ENCODE measurements around the gene SCGN.

The SCGN gene

DNA sequence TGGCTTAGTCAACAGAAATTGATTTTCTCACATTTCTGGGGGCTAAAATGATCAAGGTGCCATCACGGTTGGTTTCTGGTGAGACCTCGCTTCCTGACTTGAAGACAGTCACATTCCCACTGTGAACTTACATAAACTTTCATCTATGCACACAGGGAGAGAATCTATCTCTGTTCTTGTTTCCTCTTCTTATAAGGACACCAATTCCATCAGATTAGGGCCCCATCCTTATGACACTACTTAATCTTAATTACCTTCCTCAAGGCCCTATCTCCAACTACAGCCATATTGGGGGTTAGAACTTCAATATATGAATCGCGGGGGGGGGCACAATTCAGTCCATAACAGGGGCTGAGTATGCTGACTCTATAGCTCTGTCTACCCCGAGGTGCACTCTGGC lies 10.6 kb upstream of the SCGN start:
- DNase-seq: no peak

DNA sequence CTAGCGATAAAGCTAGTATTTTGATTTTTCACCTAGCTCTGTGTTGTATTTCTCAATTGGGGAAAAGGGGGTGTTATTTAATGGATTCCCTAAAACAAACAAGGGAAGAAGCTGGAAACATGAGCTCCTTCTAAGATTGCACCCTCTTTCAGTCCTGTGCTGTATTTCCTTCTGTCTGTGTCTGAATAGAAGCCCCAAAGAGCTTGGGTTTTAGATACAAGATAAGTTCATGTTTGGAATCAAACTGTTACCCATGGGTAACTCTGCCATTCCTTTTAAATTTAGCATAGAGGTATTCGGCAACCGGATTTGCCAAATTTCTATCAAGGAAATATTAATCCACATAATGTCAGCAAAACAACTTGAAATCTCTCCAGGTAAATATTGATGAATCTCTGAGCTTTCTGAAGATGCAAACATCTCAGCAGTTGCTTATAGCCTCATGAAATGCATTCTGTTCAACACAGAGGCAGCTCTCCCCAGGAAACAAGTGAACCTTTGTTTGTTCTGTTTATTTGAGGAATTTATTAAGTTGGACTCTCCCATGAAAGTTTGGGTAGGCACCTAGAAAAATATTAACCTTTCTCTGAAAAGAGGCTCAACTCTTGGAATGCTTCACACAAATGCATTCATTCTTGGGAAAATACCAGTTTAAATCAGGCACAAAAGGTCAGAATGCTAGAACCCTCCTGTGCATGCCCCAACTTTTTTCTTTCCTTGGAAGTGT lies 9.9 kb upstream of the SCGN start:
- no peak for DNase-seq

DNA sequence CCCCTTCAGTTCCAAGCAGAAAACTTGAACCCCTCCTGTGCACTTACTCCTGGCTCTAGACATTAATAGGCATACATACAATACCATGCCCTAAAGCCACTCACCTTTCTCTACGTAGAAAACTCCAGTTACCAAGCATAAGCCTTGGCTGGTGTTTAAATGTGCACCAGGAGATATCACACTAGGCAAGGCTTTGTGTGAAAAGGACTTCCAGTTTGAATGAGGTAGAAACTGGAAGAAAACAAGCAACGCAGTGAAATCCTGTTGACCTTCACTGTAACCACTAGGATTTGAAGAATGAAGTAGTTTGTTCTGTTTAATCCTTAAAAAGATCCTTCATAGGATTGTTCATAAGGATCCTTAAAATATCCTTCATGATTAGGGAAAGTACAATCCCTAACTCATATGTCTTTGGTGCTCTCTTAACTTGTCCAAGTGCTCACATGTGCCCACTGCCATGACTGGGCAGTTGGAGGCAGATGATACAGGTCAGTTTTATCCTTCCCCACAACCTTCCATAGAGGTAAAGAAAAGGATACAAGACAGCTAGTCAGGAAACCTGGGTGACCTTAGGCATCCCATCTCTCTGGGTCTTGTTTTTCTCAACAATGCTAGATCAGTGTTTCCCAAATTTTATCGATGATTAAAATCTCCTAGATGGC lies 9.2 kb upstream of the SCGN start:
- no peak for DNase-seq

DNA sequence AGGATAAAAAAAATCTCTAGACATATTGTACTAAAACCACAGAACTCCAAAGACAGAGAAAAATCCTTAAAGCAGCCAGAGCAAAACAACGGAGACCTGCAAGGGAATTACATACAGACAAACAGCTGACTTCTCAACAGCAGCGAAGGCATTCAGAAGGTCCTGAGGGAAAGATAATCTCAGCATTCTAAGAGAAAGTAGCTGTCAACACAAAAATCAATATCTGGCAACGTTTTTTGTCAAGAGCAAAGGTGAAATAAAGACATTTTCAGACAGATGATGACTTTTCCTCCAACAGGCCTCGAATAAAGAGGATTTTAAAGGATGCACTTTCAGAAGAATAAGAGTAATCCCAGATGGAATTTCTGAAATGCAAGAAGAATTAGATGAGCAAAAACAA lies 6.1 kb upstream of the SCGN start:
- no peak for DNase-seq

DNA sequence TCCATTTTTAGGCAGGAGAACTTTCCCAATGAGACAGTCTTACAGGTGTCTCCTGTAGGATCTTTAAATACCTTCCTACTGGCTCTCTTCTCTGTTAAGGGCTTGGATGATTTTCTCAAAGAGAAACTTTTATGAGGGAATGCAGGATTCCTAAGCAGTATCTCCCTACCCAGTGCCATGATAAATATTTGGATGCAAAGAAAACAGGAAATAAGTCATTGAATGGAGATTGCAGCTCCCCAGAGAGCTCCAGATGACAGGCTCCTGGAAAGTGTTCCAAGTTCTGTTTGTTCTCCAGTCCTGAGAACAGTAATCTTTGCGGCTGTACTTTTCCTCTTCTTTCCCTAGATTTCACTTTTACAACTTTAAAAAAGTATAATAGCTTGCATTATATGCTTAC lies 2.4 kb upstream of the SCGN start:
- no peak for DNase-seq

DNA sequence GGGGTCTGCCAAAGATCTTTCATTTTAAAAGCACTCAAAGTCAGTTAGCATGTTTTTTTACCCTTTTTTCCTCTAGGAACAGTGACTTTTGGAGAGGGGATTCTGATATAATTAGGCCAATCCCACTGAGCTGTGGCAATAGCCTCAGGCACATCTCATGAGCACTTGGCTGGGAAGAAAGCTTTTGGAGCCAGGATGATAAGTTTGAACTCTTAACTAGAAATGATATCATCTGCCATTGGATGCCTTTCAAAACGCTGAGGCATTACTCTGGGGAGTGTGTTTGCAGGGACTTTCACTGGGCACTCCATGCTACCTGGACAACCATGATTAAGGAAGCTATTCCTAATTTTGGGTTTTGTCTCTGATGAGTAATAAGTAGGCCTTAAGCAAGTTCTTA lies 3.7 kb downstream of the SCGN start:
- DNase-seq: no peak

DNA sequence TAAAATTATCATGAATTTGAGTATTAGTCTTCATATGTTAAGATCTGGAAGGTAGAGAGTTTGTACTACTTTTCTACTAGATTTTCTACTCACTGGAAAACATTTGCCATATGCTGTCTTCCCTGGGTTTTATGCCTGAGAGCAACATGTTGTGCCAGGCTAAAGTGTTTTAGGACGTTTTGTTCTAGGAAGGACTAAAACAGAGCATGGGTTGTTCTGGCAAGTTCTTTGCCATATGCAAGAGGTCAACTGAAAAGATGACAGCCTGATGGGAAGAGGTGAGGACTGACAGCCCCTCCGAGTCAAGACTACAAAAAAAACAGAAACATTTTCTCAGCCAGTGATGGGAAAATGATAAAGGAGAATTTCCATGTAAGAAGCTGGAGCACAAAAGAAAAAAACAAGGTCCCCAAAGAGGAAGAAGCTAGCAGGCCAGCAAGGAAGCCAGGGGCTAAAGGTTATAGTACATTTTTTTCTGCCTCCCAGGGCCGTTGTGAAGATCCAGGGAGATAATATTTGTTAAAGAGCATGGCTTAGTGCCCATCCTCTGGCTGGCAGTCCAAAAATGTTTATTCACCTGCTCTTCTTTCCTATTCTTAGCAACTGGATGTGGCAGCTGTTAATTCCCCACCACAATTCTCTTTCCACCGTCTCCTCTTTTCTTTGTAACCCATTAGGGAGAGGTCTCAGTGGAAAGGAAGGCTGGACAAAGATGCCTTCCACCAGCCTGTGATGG lies 7.8 kb downstream of the SCGN start:
- no peak for DNase-seq

DNA sequence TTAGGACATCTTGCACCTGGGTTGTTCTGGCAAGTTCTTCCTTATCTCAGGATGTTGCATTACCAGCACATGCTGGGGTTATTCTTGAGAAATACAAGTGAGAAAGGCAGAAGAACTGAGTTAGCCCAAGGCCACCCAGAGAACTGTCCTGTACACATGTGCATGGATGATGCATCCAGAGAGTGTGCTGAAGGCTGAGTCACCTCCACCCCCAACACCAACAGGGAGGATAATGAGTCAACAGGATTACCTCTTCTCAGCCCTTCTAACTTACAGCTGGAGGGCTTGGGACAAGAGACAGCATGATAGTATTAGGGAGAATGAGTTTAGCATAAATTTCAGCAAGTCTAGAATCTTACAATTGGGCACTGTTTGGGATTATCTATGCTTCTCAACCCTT lies 8.5 kb downstream of the SCGN start:
- DNase-seq: peak; percentile 24 to 47

DNA sequence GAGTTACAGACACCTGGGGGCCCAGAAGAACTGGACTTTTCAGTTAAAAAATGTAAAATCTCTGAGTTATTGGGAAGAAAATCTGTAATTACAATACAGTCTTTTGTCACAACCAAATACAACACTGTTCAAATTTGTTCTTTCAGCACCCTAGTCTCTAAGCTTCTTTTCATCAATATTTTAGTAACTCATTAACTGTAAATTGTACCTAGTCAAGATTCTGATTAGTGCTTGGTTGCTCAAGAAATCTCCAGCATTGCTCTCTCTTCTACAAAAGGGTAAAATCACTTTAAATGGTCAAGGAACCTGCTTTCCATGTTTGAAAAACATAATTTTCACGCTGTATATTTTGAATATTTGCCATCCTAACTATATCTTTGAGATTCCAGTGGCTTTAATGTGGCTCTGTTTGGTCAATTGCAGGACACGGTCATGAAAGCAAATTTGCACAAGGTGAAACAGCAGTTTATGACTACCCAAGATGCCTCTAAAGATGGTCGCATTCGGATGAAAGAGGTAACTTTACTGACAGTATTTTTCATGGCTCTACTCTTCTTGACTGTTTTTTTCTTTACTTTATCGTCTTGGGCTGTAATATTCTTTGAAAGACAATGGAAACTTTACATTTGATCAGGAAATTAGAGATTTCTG lies 9.2 kb downstream of the SCGN start:
- DNase-seq: no peak

DNA sequence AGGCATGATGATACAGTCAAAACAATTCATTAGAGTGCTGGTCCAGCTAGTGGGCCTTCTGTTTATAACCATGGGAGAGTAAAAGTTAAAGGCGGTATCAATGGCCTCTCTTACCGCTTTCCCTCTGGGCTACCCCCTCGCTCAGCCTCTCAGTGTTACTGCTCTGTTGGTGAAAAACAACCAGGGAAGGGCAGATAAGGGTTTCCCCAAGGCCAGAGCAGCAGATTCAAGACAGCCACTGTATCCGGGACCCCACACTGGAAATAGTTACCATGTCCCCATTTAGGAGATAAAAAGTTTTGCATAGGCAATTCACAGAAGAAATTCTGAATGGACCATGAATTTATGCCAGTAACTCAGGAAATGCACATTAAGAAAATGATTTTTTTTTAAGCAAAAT lies 13.4 kb downstream of the SCGN start:
- no peak for DNase-seq

DNA sequence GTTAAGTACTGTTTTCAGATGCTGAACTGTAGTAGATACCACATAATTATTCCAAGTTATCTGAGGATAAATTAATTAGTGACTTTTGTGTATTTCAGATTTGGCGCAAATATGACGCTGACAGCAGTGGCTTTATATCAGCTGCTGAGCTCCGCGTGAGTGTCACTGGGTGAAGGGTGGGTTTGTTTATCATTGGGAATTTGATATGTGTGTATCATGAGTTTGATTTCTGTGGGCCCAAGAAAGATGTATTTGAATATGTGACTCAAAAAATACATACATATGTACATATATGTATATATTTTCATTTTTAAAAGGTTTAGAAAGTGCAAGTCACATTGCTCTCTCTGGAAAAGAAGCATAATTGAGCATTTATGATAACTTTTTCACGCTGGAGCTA lies 17.4 kb downstream of the SCGN start:
- no peak for DNase-seq

DNA sequence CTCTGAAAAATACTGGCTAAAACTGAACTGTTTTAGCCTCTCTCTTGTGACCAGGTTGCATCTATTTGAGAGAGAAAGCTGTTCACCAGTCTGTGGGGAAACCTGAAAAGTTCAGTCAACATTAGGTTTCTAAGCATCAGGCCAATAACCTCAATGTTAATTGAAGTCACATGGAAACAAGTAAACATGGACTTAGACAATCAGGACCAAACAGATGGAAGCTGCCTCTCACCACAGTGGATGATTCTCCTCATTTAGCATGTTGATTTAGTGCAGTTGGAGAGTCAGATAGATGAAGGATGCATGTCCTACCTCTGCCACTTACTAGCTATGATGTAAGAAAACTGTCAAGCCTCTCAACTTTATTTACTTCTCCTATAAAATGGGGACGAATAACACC lies 18.2 kb downstream of the SCGN start:
- DNase-seq: no peak

DNA sequence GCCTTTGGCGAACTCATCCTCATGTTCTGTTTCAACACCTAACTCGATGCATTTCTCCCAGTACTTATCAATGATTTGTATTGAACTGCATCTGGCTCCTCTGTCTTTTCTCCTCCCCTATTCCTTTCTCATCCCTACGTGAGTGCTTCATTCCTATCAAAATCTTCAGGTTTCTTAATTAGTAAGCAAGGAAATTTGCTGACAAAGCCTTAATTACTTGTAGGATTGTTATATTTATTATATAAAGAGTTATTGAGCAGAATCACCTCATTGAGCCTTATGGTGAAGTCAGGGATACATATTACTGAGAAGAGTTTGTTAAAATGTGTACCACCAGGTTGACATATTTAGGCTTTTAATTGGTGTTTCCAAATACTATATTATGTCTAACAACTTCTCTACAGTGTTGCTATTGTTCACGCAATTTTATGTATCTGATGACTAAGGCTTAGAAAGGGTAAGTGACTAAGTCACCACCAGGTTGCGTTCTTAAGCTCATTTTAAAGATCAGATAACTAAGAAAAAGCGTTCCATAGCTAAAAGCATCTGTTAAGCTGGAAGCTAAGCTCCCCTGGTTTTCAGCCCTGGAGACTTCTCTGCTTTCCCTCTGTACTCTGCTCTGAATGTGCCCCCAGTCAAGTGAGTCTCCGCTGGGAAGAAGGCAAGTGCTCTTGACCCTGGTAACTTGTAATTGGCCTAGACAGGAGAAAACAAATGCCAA lies 18.9 kb downstream of the SCGN start:
- no peak for DNase-seq

DNA sequence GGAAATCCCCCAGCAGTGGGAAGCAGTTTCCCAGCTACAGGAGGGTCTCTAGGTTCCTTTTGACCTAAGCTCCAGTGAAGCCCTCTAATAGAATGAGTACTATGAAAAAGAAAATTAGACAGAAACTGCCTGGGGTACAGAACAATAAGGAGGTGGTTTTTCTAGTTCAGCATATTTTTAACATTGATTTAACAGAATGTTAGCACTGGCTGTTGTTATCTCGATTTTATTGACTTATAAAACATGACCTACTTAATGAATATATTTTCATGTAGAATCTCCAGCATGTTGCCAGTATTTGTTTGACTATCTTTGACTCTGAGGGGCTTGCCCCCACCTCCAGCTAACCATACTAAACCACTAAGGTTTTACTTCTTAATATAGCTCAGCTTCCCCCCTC lies 19.6 kb downstream of the SCGN start:
- DNase-seq: no peak

DNA sequence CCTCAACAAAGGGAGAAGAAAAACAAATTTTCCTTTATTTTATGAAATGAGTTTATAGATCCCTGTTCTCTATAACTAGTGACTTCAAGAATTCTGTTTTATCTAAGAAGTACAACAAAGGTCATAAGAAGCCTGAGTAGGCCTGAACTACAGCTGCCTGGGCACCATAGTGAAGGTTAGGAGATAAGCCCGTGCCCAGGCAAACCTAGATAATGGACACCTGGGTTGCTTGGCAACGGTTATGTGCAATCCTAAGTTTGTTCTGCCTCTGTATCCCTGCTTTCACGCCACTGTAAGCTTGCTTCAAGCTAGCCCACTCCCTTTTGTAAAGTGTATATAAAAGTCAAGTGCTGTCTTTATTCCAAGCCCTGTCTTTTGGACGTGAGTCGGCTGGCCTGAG lies 23.2 kb downstream of the SCGN start:
- DNase-seq: no peak

DNA sequence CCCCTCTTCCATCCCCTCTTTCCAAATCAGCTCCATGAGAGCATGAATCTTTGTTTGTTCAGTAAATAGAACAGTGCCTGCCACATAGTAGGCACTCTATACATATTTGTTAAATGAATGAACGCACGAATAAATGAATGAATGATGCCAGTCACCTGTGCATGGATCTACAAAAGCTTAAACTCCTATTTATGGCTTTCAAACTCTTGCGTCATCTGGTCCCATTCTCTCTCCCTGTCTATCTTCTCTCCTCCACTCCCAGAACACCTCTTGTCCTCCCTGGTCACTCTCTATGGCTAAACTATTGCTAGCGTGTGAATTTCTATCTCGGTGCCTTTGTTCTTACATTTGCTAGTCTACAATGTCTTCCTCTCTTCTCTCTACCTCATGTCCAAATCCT lies 24.8 kb downstream of the SCGN start:
- DNase-seq: no peak

DNA sequence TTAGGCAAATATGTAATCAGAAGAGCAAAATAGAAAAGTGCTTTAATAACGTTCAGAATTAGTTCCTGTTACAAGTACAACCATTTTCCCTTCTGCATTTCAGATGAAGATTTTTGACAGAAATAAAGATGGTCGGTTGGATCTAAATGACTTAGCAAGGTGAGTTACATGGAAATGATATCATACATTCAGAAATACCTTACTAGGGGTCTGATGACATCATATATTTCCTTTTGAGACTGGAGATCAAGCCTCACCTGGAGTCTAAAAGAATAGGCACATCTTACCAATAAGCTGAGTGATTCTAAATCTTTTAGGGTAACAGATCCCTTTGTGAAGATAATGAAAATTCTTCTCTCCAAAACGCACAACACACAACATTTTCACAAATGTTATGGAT lies 29.8 kb downstream of the SCGN start:
- DNase-seq: no peak

DNA sequence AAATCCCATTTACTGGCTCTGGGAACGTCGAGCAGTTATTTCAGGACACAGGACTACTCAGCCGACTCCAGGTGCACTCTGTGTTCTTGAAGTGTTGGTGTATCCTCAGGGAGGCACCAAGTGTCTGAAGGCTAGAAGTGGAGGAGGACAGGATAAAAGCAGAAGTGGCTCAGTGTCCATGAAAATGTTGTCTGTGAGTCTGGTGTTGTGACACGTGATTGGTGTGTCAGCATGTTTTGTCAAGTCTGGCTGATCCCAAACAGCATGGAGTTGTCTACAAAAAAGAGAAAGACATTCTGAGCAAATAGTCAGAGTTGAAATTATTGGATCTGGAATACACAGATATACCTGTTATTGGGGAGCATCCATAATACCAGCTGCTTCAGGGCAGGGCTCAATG lies 30.3 kb downstream of the SCGN start:
- no peak for DNase-seq

DNA sequence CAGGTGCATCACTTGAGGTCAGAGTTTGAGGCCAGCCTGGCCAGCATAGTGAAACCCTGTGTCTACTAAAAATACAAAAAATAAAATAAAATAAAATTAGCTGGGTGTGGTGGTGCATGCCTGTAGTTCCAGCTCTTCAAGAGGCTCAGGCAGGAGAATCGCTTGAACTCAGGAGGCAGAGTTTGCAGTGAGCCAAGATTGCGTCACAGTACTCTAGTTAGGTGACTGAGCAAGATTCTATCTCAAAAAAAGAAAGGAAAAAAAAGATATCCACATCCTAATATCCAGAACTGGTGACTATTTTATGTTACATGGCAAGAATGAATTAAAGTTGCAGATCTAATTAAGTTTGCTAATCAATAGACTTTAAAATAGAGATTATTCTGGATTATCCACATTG lies 32.5 kb downstream of the SCGN start:
- DNase-seq: no peak

DNA sequence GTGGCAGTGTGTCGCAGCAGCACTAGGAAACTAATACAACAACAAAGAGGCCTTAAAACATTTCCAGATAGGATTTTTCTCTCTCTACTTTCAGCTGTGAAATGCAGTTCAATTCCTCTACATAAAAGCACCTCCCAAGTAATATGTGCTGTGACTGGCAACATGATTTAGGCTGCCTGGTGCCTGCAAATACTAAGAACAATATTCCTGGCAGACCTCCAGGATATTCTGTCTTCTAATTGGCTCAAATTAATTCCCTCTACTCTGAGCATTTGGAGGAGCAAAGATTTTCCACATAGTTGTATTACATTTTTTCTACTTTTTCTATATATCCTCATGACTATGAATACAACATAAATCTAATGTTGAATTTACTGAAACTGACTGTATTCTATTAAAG lies 33.2 kb downstream of the SCGN start:
- no peak for DNase-seq

DNA sequence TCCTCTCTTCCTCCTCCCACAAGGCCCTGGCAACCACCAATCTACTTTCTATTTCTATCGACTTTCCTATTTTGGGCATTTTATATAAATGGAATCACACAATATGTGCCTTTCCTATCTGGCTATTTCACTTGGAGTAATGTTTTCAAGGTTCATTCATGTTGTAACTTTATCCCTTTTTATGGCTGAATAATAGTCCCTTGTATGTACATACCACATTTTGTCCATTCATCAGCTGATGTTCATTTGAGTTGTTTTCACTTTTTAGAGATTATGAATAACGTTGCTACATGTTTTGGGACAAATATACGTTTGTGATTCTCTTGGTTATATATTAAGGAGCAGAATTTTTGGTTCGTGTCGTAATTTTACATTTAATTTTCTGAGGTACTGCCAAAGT lies 33.9 kb downstream of the SCGN start:
- no peak for DNase-seq

DNA sequence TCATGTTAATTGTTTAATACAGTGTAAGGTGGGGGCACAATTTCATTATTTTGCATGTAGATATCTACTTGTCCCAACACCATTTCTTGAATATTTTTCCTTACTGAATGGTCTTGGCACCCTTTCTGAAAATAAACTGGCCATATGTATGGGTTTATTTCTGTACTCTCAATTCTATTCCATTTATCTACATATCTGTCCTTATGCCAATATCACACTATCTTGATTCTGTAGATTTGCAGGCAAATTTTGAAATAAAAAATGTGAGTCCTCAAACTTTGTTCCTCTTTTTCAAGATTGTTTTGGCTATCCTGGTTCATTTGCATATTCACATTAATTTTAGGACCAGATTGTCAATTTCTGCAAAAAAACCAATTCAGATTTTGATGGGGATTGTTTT lies 34.8 kb downstream of the SCGN start:
- no peak for DNase-seq

DNA sequence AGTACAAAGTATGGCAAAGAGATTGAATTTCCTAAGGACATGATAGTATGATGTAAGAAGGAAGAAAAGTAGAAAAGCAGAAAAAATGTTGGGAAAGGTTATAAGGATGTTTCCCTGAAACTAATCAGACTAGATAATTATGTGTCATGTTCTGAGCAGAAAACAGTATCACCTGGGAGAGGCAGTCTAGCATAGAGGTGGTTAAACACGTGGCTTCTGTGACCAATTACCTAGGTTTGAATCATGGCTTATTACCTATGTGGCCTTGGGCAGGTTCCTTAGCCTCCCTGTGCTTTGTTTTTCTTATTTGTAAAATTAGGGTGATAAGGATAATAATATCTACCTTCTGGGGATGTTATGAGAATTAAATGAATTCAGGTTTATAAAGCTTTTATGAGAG lies 38.0 kb downstream of the SCGN start:
- no peak for DNase-seq
